HepG2 (cell line): Measurements from ENCODE around the gene GLTPD2. TPM values are rescaled to one million over a fixed set of nuclear protein-coding genes. Genes with fewer than 3 reads are reported as not detected.

Source experiments
- EED ChIP-seq: sonication (generic); formaldehyde crosslinking; IDR thresholded peaks from 2 replicates; pipeline ENCODE4 v1.5.0; 2020; ENCODE audit warnings: mild to moderate bottlenecking, missing genetic modification reagents
- ERF ChIP-seq: IDR thresholded peaks from 2 replicates; pipeline ENCODE4 v1.6.1; 2018; ENCODE audit warnings: missing biosample characterization, missing genetic modification reagents
- FLYWCH1 ChIP-seq: sonication (generic); formaldehyde crosslinking; IDR thresholded peaks from 2 replicates; pipeline ENCODE4 v1.8.1; 2023; ENCODE audit warnings: mild to moderate bottlenecking, missing genetic modification reagents
- FOXK2 ChIP-seq: fragments of 450-650 bp; IDR thresholded peaks from 2 replicates; pipeline ENCODE4 v1.6.1; 2016
- HNRNPL ChIP-seq: fragments of 200-400 bp; formaldehyde crosslinking; IDR thresholded peaks from 2 replicates; pipeline ENCODE4 v1.6.1; 2017; ENCODE audit warnings: mild to moderate bottlenecking, low read depth, low read length
- JARID2 ChIP-seq: sonication (generic); formaldehyde crosslinking; IDR thresholded peaks from 2 replicates; pipeline ENCODE4 v1.8.1; 2023; ENCODE audit warnings: missing genetic modification reagents, inconsistent platforms; ENCODE audit not compliant: insufficient replicate concordance
- POLR2A ChIP-seq, 2 experiments: IDR thresholded peaks; 2 replicates each; pipeline ENCODE4 v1.6.1; 2011; ENCODE audit warnings: low read depth in 2 of 2, low read length in 2 of 2, mild to moderate bottlenecking in 1 of 2, moderate library complexity in 1 of 2; ENCODE audit not compliant: insufficient read depth in 1 of 2
- PTBP1 ChIP-seq: fragments of 200-400 bp; formaldehyde crosslinking; IDR thresholded peaks from 2 replicates; pipeline ENCODE4 v1.6.1; 2018; ENCODE audit warnings: low read length, low read depth; ENCODE audit not compliant: poor library complexity, severe bottlenecking
- SALL1 ChIP-seq: sonication (generic); formaldehyde crosslinking; IDR thresholded peaks from 2 replicates; pipeline ENCODE4 v1.8.0; 2022; ENCODE audit warnings: mild to moderate bottlenecking, missing genetic modification reagents
- SMARCE1 ChIP-seq: fragments of 450-650 bp; IDR thresholded peaks from 2 replicates; pipeline ENCODE4 v1.6.1; 2017; ENCODE audit warnings: borderline replicate concordance
- TCF12 ChIP-seq, 2 experiments: fragments of 450-650 bp in 1 of 2; sonication (generic) in 1 of 2; formaldehyde crosslinking in 1 of 2; IDR thresholded peaks; 2 replicates each; pipeline versions ENCODE4 v1.6.1 to v1.8.0; 2017 to 2022; ENCODE audit warnings: antibody characterized with exemption in 1 of 2, mild to moderate bottlenecking in 1 of 2, missing genetic modification reagents in 1 of 2, moderate library complexity in 1 of 2
- ZNF101 ChIP-seq: sonication (generic); formaldehyde crosslinking; IDR thresholded peaks from 2 replicates; pipeline ENCODE4 v1.4.0; 2020; ENCODE audit warnings: mild to moderate bottlenecking, low read depth, missing genetic modification reagents, borderline replicate concordance
- ZNF563 ChIP-seq: sonication (generic); formaldehyde crosslinking; IDR thresholded peaks from 2 replicates; pipeline ENCODE4 v1.8.0; 2022; ENCODE audit warnings: mild to moderate bottlenecking, moderate library complexity, missing genetic modification reagents
- polyA plus RNA-seq, 8 experiments: library from polyadenylated mRNA; depleted of rRNA in 3 of 8; stranded (reverse) in 7 of 8; unstranded in 1 of 8; fragments of >200 nt; fragmentation: Illumina TruSeq in 4 of 8; extraction: Trizol in 4 of 8; gene quantifications; 2 replicates each; pipeline versions ENCODE4 v1.2.1 to v1.2.3, GENCODE V29; 2011 to 2016; ENCODE audit warnings: low read depth in 4 of 8, missing spikeins in 1 of 8, mixed read lengths in 1 of 8; ENCODE audit not compliant: insufficient read depth in 1 of 8
- total RNA-seq, 5 experiments: library from RNA; depleted of rRNA; stranded (reverse); fragments of >200 nt; fragmentation: Illumina TruSeq; extraction: Trizol; gene quantifications; 2 replicates each; pipeline ENCODE4 v1.2.3, GENCODE V29; 2016; ENCODE audit warnings: low read depth in 1 of 5
- TF ChIP-seq, protein P1 (sequence below): sonication (generic); formaldehyde crosslinking; IDR thresholded peaks from 2 replicates; pipeline ENCODE4 v1.4.0; 2020; ENCODE audit warnings: mild to moderate bottlenecking, missing genetic modification reagents, borderline replicate concordance
- TF ChIP-seq, protein P2 (sequence below): sonication (generic); formaldehyde crosslinking; IDR thresholded peaks from 2 replicates; pipeline ENCODE4 v1.5.0; 2020; ENCODE audit warnings: mild to moderate bottlenecking, missing genetic modification reagents
- TF ChIP-seq, protein P3 (sequence below): sonication (generic); formaldehyde crosslinking; IDR thresholded peaks from 2 replicates; pipeline ENCODE4 v1.9.0; 2022; ENCODE audit warnings: missing genetic modification reagents, mild to moderate bottlenecking, borderline replicate concordance
- TF ChIP-seq, protein P4 (sequence below): sonication (generic); formaldehyde crosslinking; IDR thresholded peaks from 2 replicates; pipeline ENCODE4 v1.4.0; 2020; ENCODE audit warnings: missing genetic modification reagents, mild to moderate bottlenecking, borderline replicate concordance

The GLTPD2 gene
- total and polyA plus RNA-seq, 2 of the 13 experiments (the other 11 are each of a cell fraction or from before 2014, with no cell fraction given): 7.5 to 12.9 TPM

DNA sequence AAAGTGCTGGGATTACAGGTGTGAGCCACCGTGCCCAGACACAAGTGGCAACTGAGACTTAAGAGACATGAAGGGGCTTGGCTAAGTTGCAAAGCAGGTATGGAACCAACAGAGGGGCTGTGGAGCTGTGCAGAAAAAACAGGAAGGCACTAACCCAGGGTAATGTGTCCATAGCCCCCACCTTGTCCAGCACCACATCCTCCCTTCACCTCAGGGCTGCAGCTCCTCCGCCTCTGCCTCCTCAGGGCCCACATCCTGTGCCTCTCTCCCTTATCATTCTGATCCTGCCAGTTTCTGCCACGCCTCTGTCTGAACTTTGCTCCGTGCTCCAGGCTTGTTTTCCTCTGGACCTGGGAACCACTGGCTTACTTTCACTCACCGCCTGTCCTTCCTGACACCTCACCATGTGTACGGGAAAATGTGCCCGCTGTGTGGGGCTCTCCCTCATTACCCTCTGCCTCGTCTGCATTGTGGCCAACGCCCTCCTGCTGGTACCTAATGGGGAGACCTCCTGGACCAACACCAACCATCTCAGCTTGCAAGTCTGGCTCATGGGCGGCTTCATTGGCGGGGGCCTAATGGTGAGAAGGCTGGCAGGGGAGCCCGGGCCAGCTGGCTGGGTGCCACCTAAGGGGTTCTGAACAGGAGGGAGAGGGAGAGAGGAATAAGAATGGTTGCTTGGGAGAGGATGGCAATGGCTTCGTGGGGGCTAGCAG, 17.1 kb upstream of the GLTPD2 start, which contains the start of gene TM4SF5 (continued):
- TF ChIP-seq, protein P1, sequence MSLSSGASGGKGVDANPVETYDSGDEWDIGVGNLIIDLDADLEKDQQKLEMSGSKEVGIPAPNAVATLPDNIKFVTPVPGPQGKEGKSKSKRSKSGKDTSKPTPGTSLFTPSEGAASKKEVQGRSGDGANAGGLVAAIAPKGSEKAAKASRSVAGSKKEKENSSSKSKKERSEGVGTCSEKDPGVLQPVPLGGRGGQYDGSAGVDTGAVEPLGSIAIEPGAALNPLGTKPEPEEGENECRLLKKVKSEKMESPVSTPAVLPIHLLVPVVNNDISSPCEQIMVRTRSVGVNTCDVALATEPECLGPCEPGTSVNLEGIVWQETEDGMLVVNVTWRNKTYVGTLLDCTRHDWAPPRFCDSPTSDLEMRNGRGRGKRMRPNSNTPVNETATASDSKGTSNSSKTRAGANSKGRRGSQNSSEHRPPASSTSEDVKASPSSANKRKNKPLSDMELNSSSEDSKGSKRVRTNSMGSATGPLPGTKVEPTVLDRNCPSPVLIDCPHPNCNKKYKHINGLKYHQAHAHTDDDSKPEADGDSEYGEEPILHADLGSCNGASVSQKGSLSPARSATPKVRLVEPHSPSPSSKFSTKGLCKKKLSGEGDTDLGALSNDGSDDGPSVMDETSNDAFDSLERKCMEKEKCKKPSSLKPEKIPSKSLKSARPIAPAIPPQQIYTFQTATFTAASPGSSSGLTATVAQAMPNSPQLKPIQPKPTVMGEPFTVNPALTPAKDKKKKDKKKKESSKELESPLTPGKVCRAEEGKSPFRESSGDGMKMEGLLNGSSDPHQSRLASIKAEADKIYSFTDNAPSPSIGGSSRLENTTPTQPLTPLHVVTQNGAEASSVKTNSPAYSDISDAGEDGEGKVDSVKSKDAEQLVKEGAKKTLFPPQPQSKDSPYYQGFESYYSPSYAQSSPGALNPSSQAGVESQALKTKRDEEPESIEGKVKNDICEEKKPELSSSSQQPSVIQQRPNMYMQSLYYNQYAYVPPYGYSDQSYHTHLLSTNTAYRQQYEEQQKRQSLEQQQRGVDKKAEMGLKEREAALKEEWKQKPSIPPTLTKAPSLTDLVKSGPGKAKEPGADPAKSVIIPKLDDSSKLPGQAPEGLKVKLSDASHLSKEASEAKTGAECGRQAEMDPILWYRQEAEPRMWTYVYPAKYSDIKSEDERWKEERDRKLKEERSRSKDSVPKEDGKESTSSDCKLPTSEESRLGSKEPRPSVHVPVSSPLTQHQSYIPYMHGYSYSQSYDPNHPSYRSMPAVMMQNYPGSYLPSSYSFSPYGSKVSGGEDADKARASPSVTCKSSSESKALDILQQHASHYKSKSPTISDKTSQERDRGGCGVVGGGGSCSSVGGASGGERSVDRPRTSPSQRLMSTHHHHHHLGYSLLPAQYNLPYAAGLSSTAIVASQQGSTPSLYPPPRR: peak; percentile 77; the same call in 1 of the 2 replicates
- no peak for TF ChIP-seq JARID2 (CRISPR knock-in tag)
- peak; percentile 95 for TF ChIP-seq FOXK2
- TF ChIP-seq, protein P2, sequence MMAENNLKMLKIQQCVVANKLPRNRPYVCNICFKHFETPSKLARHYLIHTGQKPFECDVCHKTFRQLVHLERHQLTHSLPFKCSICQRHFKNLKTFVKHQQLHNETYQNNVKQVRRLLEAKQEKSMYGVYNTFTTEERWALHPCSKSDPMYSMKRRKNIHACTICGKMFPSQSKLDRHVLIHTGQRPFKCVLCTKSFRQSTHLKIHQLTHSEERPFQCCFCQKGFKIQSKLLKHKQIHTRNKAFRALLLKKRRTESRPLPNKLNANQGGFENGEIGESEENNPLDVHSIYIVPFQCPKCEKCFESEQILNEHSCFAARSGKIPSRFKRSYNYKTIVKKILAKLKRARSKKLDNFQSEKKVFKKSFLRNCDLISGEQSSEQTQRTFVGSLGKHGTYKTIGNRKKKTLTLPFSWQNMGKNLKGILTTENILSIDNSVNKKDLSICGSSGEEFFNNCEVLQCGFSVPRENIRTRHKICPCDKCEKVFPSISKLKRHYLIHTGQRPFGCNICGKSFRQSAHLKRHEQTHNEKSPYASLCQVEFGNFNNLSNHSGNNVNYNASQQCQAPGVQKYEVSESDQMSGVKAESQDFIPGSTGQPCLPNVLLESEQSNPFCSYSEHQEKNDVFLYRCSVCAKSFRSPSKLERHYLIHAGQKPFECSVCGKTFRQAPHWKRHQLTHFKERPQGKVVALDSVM (CRISPR knock-in tag): peak; percentile 90
- TF ChIP-seq, protein P3, sequence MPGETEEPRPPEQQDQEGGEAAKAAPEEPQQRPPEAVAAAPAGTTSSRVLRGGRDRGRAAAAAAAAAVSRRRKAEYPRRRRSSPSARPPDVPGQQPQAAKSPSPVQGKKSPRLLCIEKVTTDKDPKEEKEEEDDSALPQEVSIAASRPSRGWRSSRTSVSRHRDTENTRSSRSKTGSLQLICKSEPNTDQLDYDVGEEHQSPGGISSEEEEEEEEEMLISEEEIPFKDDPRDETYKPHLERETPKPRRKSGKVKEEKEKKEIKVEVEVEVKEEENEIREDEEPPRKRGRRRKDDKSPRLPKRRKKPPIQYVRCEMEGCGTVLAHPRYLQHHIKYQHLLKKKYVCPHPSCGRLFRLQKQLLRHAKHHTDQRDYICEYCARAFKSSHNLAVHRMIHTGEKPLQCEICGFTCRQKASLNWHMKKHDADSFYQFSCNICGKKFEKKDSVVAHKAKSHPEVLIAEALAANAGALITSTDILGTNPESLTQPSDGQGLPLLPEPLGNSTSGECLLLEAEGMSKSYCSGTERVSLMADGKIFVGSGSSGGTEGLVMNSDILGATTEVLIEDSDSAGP (CRISPR knock-in tag): peak; percentile 90
- no peak for TF ChIP-seq PTBP1
- TF ChIP-seq EED (CRISPR knock-in tag): no peak
- peak; percentile 53 to 96 for TF ChIP-seq POLR2A (IDR thresholded peaks at IDR 0.05; ENCODE audit: insufficient read depth in 1 of 2, low read depth in 2 of 2, low read length in 2 of 2)
- TF ChIP-seq SALL1 (CRISPR knock-in tag): peak; percentile 92
- TF ChIP-seq TCF12 (IDR thresholded peaks at IDR 0.05): no peak
- no peak; the same call in 1 of the 2 replicates for TF ChIP-seq TCF12 (CRISPR knock-in tag; IDR thresholded peaks at IDR 0.05)
- peak; percentile 54; the same call in 1 of the 2 replicates for TF ChIP-seq ZNF563 (CRISPR knock-in tag)
- no peak for TF ChIP-seq FLYWCH1
- no peak for TF ChIP-seq ZNF101 (CRISPR knock-in tag)
- TF ChIP-seq HNRNPL: peak; percentile 88
- no peak for TF ChIP-seq SMARCE1
- TF ChIP-seq, protein P4, sequence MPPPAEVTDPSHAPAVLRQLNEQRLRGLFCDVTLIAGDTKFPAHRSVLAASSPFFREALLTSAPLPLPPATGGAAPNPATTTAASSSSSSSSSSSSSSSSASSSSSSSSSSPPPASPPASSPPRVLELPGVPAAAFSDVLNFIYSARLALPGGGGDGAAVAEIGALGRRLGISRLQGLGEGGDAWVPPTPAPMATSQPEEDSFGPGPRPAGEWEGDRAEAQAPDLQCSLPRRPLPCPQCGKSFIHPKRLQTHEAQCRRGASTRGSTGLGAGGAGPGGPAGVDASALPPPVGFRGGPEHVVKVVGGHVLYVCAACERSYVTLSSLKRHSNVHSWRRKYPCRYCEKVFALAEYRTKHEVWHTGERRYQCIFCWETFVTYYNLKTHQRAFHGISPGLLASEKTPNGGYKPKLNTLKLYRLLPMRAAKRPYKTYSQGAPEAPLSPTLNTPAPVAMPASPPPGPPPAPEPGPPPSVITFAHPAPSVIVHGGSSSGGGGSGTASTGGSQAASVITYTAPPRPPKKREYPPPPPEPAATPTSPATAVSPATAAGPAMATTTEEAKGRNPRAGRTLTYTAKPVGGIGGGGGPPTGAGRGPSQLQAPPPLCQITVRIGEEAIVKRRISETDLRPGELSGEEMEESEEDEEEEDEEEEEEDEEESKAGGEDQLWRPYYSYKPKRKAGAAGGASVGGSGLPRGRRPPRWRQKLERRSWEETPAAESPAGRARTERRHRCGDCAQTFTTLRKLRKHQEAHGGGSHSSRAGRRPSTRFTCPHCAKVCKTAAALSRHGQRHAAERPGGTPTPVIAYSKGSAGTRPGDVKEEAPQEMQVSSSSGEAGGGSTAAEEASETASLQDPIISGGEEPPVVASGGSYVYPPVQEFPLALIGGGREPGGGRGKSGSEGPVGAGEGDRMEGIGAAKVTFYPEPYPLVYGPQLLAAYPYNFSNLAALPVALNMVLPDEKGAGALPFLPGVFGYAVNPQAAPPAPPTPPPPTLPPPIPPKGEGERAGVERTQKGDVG (CRISPR knock-in tag): no peak
- peak; percentile 92 for TF ChIP-seq ERF (CRISPR knock-in tag)
